Small intestine (tissue), 7 donors: ENCODE results near the gene LINGO4. TPM values are rescaled to one million over a fixed set of nuclear protein-coding genes. Genes with fewer than 3 reads are reported as not detected.

Experiments used
- DNase-seq, 2 donors: peaks; one replicate each; pipeline versions ENCODE4 v3.0.0 to v3.0.0-alpha.2; 2013
- FAIRE-seq: peaks from 2 replicates; lab custom pipeline; 2012; peaks lifted over from hg19 to GRCh38; lab: Jason Lieb, UNC
- H3K27ac ChIP-seq, 3 donors: one replicate each; pipeline ENCODE4 v1.5.1; 2013; ENCODE audit warnings: low read length in 2 of 3, mild to moderate bottlenecking in 2 of 3, control low read depth in 1 of 3, inconsistent platforms in 1 of 3, low read depth in 1 of 3, moderate library complexity in 1 of 3
- H3K27me3 ChIP-seq, 3 donors: one replicate each; pipeline ENCODE4 v1.6.1; 2013; ENCODE audit warnings: low read length in 3 of 3, inconsistent platforms in 1 of 3; ENCODE audit not compliant: control insufficient read depth in 3 of 3, insufficient read depth in 3 of 3
- H3K36me3 ChIP-seq, 3 donors: one replicate each; pipeline ENCODE4 v1.6.1; 2013; ENCODE audit warnings: low read length in 3 of 3, inconsistent platforms in 1 of 3, low read depth in 1 of 3, mild to moderate bottlenecking in 1 of 3, moderate library complexity in 1 of 3; ENCODE audit not compliant: control insufficient read depth in 3 of 3, insufficient read depth in 2 of 3
- H3K4me1 ChIP-seq, 3 donors: one replicate each; pipeline ENCODE4 v1.6.1; 2013; ENCODE audit warnings: low read length in 2 of 3, inconsistent platforms in 1 of 3, low read depth in 1 of 3, mild to moderate bottlenecking in 1 of 3, moderate library complexity in 1 of 3; ENCODE audit not compliant: control insufficient read depth in 3 of 3, insufficient read depth in 2 of 3
- H3K4me3 ChIP-seq, 3 donors: one replicate each; pipeline ENCODE4 v1.5.1; 2013; ENCODE audit warnings: low read length in 3 of 3, control low read depth in 1 of 3, inconsistent platforms in 1 of 3, low read depth in 1 of 3, mild to moderate bottlenecking in 1 of 3, moderate library complexity in 1 of 3
- H3K9me3 ChIP-seq, 2 donors: one replicate each; pipeline ENCODE4 v1.6.1; 2013; ENCODE audit warnings: low read depth in 1 of 2, low read length in 1 of 2; ENCODE audit not compliant: control insufficient read depth in 2 of 2, insufficient read depth in 1 of 2
- WGBS, 3 donors: extraction: QIAGEN DNeasy Blood & Tissue Kit; methylation state at CpG; one replicate each; pipeline ENCODE4 v1.1.7; 2013; 5-methylcytosine and 5-hydroxymethylcytosine counted together
- polyA plus RNA-seq, 4 donors: library from polyadenylated mRNA; stranded (reverse) in 3 of 4; unstranded in 1 of 4; fragments of 200-250 nt in 3 of 4; fragments of 120-200 nt in 1 of 4; gene quantifications; one replicate each; pipeline versions ENCODE4 v1.2.1 to v1.2.3, GENCODE V29; 2013
- donor health status: healthy with polysubstance abuse.
- donor health status: control.
- donor health status: control.
- donor health status: Bipolar disorder and iron deficiency.
- donor health status: healthy.

The LINGO4 gene
- polyA plus RNA-seq, 4 donors, result 0.15 to 0.89 TPM; not detected in 2

DNA sequence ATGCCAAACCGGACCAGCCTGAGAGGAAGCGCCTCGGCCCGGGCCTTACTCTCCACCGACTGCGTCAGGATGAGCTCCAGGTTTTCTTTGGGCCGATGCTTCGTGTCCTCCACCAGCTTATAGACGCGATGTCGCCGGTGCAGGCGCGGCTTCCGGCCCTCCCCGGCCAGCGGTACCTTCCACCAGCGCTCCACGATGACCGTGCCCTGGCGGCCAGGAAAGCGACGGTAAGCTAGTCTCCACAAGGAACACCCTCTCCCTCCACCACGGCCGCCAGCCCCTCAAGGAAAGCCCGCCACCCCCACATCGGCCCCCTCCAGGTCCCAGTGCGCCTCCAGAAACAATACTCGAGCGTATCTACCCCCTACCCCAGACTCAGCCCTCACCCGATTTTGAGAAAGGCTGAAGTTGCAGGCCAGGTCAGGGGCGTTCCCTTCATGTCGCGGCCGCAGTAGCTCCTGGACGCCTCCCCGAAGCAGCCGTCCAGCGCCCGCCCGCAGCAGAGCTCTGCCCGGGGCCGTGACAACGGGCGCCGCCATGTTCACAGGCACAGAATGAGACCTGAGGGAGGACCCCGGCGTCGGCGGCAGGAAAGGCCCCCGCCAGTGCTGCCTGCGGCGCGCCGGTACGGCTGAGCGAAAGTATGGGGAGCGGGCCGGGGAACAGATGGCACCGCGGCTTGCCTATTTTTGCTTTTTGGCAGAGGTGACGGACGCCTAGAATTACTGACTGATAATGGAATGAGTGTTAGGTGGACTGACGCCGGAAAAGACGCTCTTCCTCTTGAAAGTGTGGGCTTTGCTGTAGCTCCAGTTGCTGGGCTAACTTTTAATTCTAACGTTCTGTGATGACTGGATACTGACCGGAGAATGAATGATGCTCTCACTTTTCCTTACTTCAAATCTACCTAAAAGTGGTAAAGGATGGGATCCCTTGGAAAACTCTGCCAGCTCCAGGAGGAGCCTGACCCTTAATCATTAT is 42.0 kb downstream of the LINGO4 start, which contains the start of gene MRPL9:
Gene MRPL9, minus strand, starts transcription at position 556 of the 981 bp plus-strand sequence. Its CDS starts 17 bp downstream, at position 539.
- H3K36me3 ChIP-seq, result peaks cover 0 to 17% (median 8%) of the 10 kb centered on the region in 3 donors
- no peaks in the 10 kb centered on the region for H3K9me3 ChIP-seq
- peaks cover 3 to 10% (median 3%) of the 10 kb centered on the region in 3 donors for H3K4me1 ChIP-seq
- peak within 1 kb of the TSS; percentile 82 to 83 (median 83) for H3K4me3 ChIP-seq
- WGBS, 3 donors, result 0 to 1% (median 0%) methylated on average over 66 to 68 of the region's 68 CpGs
- peak; percentile 77 to 91 for DNase-seq
- no peak for FAIRE-seq
- H3K27me3 ChIP-seq, result no peaks in the 10 kb centered on the region
- H3K27ac ChIP-seq, result peak within 1 kb of the TSS; percentile 83 to 96 (median 83)

DNA sequence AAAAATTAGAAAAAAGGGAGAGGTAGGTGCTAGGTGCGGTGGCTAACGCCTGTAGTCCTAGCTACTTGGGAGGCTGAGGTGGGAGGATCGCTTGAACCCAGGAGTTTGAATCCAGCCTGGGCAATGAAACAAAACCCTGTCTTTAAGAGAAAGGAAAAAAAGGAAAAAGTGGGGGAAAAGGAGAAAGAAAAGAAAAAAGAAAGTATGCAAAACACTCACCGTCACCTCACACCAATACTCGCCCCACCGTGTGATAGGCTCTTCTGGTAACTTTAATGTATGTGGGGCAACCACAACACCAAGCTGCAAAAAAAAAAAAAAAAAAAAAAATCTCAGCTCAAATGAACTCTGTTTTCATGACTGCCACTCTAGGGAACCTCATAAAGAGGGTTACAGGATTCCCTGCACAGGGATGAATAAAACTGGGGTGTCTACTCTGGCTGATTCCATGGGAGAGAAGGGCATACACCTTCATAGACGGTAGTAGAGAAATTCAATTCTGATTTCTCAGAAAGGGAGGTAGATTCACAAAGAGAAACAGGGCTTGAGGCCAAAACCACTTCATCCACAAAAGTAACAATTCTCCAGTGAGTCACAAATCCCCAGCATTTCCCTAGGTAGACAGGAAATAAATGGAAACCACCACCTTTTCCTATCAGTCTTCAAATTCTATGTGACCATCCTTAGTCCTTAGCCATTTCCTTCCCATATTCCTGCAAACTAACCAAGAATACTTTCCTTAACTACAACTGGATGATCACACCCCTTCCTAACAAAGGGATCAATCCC is 44.4 kb downstream of the LINGO4 start:
- H3K4me1 ChIP-seq, result peaks cover 3 to 10% (median 3%) of the 10 kb centered on the region in 3 donors
- no peak overlapping the region for H3K27ac ChIP-seq
- no peaks in the 10 kb centered on the region for H3K9me3 ChIP-seq
- H3K4me3 ChIP-seq, result no peak overlapping the region
- DNase-seq, result no peak
- peaks cover 0 to 21% (median 8%) of the 10 kb centered on the region in 3 donors for H3K36me3 ChIP-seq
- 68 to 96% (median 93%) methylated on average over 7 of the region's 7 CpGs for WGBS, 3 donors
- no peaks in the 10 kb centered on the region for H3K27me3 ChIP-seq
- no peak for FAIRE-seq

DNA sequence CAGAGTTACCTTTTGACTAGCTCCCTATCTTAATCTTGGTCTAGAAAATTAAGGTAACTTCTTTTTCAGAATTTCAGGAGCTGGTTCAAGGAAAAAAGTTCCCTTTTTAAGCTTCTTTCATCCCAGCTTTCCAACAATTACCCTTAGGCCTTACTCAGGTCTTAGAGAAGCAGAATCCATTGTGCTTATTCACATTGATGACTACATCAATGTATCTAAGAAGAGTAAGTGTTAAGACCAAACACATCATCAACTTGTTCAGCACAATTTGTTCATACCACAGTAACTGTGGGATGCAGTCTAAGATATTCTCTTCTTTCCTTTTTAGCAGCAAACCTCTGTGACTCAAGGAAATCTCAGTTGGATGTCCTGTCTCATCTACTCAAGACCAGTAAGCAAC is 46.0 kb downstream of the LINGO4 start:
- DNase-seq, result no peak
- H3K27ac ChIP-seq, result no peak overlapping the region
- peaks cover 0 to 21% (median 8%) of the 10 kb centered on the region in 3 donors for H3K36me3 ChIP-seq
- no peaks in the 10 kb centered on the region for H3K27me3 ChIP-seq
- no peak overlapping the region for H3K4me3 ChIP-seq
- FAIRE-seq, result no peak
- H3K9me3 ChIP-seq, result no peaks in the 10 kb centered on the region
- H3K4me1 ChIP-seq, result peaks cover 2 to 8% (median 3%) of the 10 kb centered on the region in 3 donors

DNA sequence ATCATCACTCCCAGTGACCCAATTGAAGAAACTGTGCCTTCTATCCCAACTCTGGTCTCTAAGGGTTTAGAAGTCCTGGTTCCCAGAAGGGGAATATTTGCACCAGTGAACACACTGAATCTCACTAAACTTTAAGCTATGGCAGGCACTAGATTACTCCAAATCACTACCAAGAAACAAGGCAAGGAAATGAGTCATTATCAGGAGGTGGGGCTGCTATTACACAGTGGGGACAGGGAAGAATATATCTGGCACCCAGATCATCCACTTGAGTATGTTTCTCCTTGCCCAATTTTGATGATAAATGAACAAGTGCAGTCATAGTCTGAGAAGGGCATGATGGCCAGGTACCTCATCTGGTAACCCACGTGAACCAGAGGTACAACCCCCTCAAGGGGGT is 48.9 kb downstream of the LINGO4 start:
- H3K27me3 ChIP-seq, result no peaks in the 10 kb centered on the region
- FAIRE-seq (no peak), DNase-seq (no peak)
- H3K27ac ChIP-seq, result no peak overlapping the region
- no peak overlapping the region for H3K4me3 ChIP-seq
- peaks cover 0 to 15% (median 8%) of the 10 kb centered on the region in 3 donors for H3K36me3 ChIP-seq
- H3K4me1 ChIP-seq, result no peaks in the 10 kb centered on the region
- H3K9me3 ChIP-seq, result no peaks in the 10 kb centered on the region
- 55 to 75% (median 73%) methylated on average over 1 of the region's 1 CpG for WGBS, 3 donors

Other genes starting within 250 kb of the LINGO4 start
- gene SNX27, start 193.4 kb downstream of the LINGO4 start, polyA plus RNA-seq, result 10 to 100 TPM in 1 of 4 donors, 1 to 10 TPM in 3; 4.3 to 19.2 (median 7.0) TPM
- gene CELF3, start 88.6 kb downstream of the LINGO4 start, polyA plus RNA-seq, result 10 to 100 TPM in 1 of 4 donors, 1 to 10 TPM in 2, under 1 TPM in 1; 0.89 to 55.1 (median 4.0) TPM
- 10 to 100 TPM in 1 of 4 donors, 1 to 10 TPM in 1, not detected in 2; 1.6 to 14.8 TPM for gene RIIAD1, start 83.9 kb downstream of the LINGO4 start, polyA plus RNA-seq
- 10 to 100 TPM; 49.0 to 62.1 (median 51.7) TPM for gene MRPL9, start 41.9 kb downstream of the LINGO4 start, polyA plus RNA-seq
- gene TDRKH, start 14.9 kb downstream of the LINGO4 start, polyA plus RNA-seq, result 1 to 10 TPM in 3 of 4 donors, under 1 TPM in 1; 0.22 to 4.2 (median 2.4) TPM
- gene RORC, start 26.4 kb upstream of the LINGO4 start, polyA plus RNA-seq, result 10 to 100 TPM in 3 of 4 donors, 1 to 10 TPM in 1; 5.4 to 15.2 (median 10.8) TPM
- under 1 TPM in 2 of 4 donors, not detected in 2; 0.46 to 0.62 TPM for gene C2CD4D, start 34.4 kb upstream of the LINGO4 start, polyA plus RNA-seq
- gene THEM5, start 48.3 kb upstream of the LINGO4 start, polyA plus RNA-seq, result under 1 TPM in 1 of 4 donors, not detected in 3; 0.32 TPM
- 10 to 100 TPM in 2 of 4 donors, 1 to 10 TPM in 2; 5.7 to 36.3 (median 9.4) TPM for gene THEM4, start 104.1 kb upstream of the LINGO4 start, polyA plus RNA-seq
- gene S100A10, start 188.4 kb upstream of the LINGO4 start, polyA plus RNA-seq, result 1,000 to 10,000 TPM in 2 of 4 donors, 100 to 1,000 TPM in 2; 547 to 1,355 (median 1,106) TPM
- 100 to 1,000 TPM; 237 to 551 (median 408) TPM for gene S100A11, start 231.6 kb upstream of the LINGO4 start, polyA plus RNA-seq